ENCODE data around the gene ATXN7L2. TPM values are rescaled to one million over a fixed set of nuclear protein-coding genes. Genes with fewer than 3 reads are reported as not detected.

ATXN7L2 gene
- total and polyA plus RNA-seq, 2 of the 8 experiments (the other 6 are each of a cell fraction or from before 2014, with no cell fraction given): 8.1 to 9.3 TPM

GRCh38 chr1:109483672-109484518 is at the start of gene ATXN7L2 (continued):
- TF ChIP-seq ZNF274 (IDR thresholded peaks at IDR 0.05; ENCODE audit: borderline replicate concordance, extremely low read depth, low read length) (no peak), POU5F1 (IDR thresholded peaks at IDR 0.05; ENCODE audit: low read depth, low read length) (no peak), MAX (IDR thresholded peaks at IDR 0.05) (peak; percentile 73; the same call in 1 of the 2 replicates), CBX5 (IDR thresholded peaks at IDR 0.05; ENCODE audit: low read depth, low read length) (no peak), KDM1A (IDR thresholded peaks at IDR 0.05; ENCODE audit: borderline replicate concordance, low read length) (peak; percentile 24; the same call in 1 of the 2 replicates), TCF12 (IDR thresholded peaks at IDR 0.05; ENCODE audit: low read depth, low read length) (0 out of 2 replicates have a peak, but pooled peaks have one; percentile 72), RAD21 (IDR thresholded peaks at IDR 0.05 in 1 of 2, conservative IDR thresholded peaks at IDR 0.05 in 1 of 2; ENCODE audit: low read depth in 2 of 2, low read length in 2 of 2) (no peak), POLR2AphosphoS5 (IDR thresholded peaks at IDR 0.05; ENCODE audit: low read depth, low read length) (peak; percentile 86), SUZ12 (IDR thresholded peaks at IDR 0.05; ENCODE audit: low read length) (no peak), ASH2L (IDR thresholded peaks at IDR 0.05; ENCODE audit: low read length) (peak; percentile 81), SP1 (IDR thresholded peaks at IDR 0.05; ENCODE audit: low read depth, low read length) (peak; percentile 92), ATF3 (IDR thresholded peaks at IDR 0.05; ENCODE audit: insufficient read depth, low read depth, low read length) (no peak), BRCA1 (IDR thresholded peaks at IDR 0.05; ENCODE audit: low read depth, low read length) (no peak), NANOG (IDR thresholded peaks at IDR 0.05; ENCODE audit: insufficient read depth, low read depth, low read length, poor library complexity, severe bottlenecking) (no peak), TEAD4 (IDR thresholded peaks at IDR 0.05; ENCODE audit: low read depth, low read length) (no peak), TAF7 (optimal IDR thresholded peaks at IDR 0.05; ENCODE audit: borderline replicate concordance, low read depth, low read length) (peak; percentile 85), SIN3A (conservative IDR thresholded peaks at IDR 0.05 in 1 of 2, IDR thresholded peaks at IDR 0.05 in 1 of 2; ENCODE audit: low read depth in 1 of 2, low read length in 2 of 2) (no peak; a peak in 2 of 4 replicates), RBBP5 (IDR thresholded peaks at IDR 0.05; ENCODE audit: borderline replicate concordance, low read depth, low read length) (0 out of 2 replicates have a peak, but pooled peaks have one; percentile 70), EP300 (IDR thresholded peaks at IDR 0.05; ENCODE audit: borderline replicate concordance in 1 of 2, low read depth in 2 of 2, low read length in 2 of 2) (no peak)
